Gastrocnemius medialis (tissue), 4 donors: ENCODE data around the gene RXRB.

Experiments used
- CTCF ChIP-seq, 5 experiments: fragments of 450-650 bp in 3 of 5; fragments of 200-600 bp in 2 of 5; sonication (generic) in 2 of 5; IDR thresholded peaks in 4 of 5; conservative IDR thresholded peaks in 1 of 5; 1 replicate in 4 of 5; 2 replicates in 1 of 5; pipeline ENCODE4 v1.5.1; 2016 to 2019; ENCODE audit warnings: antibody characterized with exemption in 5 of 5, mild to moderate bottlenecking in 3 of 5, moderate library complexity in 3 of 5
- POLR2A ChIP-seq, 2 donors: fragments of 450-650 bp; IDR thresholded peaks; one replicate each; pipeline ENCODE4 v1.6.1; 2017; ENCODE audit warnings: antibody characterized with exemption in 2 of 2, mild to moderate bottlenecking in 2 of 2, moderate library complexity in 2 of 2

- TF ChIP-seq POLR2A (IDR thresholded peaks at IDR 0.05) (peak; percentile 51 to 63), CTCF (IDR thresholded peaks at IDR 0.05 in 4 of 5, conservative IDR thresholded peaks at IDR 0.05 in 1 of 5) (peak in 2 of 5 experiments; percentile 16 to 30)
These were observed 48.7 kb upstream of the RXRB start for GRCh38 chr6:33248932-33249731.
